PC-3 (cell line): Measurements from ENCODE around the gene UBE2L3. TPM values are rescaled to one million over a fixed set of nuclear protein-coding genes. Genes with fewer than 3 reads are reported as not detected.
"Not testable (repeated sequence)": the region's sequence is repeated elsewhere in the genome, so short reads cannot be mapped to it uniquely, and the experiment has no call there.

Source experiments
- ATAC-seq: fragments of 200-7000 bp; cut with Tn5 transposase; 2 replicates; pipeline ENCODE4 v1.9.1; 2020; ENCODE audit warnings: mild to moderate bottlenecking, moderate library complexity
- BruUV-seq: library from RNA; stranded (reverse); fragments of 400-500 nt; replicated peaks from 2 replicates; lab custom pipeline; 2021; lab: Mats Ljungman, UMichigan
- CTCF ChIA-PET: fragments of 300-600 bp; sonication (Branson Sonifier 250); formaldehyde crosslinking; loops from one replicate; lab custom pipeline; 2022; ENCODE audit warnings: antibody characterized with exemption; lab: Charles Lee
- POLR2A ChIA-PET: fragments of 300-600 bp; sonication (Branson Sonifier 250); formaldehyde crosslinking; loops from one replicate; lab custom pipeline; 2022; ENCODE audit warnings: antibody characterized with exemption; ENCODE audit not compliant: unreplicated experiment; lab: Charles Lee
- DNase-seq: peaks from one replicate; pipeline ENCODE4 v3.0.0-alpha.2; 2015
- H2AFZ ChIP-seq: fragments of 300-600 bp; sonication (generic); 2 replicates; pipeline ENCODE4 v1.6.0; 2016; ENCODE audit warnings: antibody characterized with exemption, low read length
- H3F3A ChIP-seq: fragments of 300-600 bp; sonication (generic); one replicate; pipeline ENCODE4 v1.6.0; 2017; ENCODE audit warnings: antibody characterized with exemption, low read length, control low read depth, mild to moderate bottlenecking; ENCODE audit not compliant: unreplicated experiment
- H3K27ac ChIP-seq: fragments of 300-600 bp; sonication (generic); 2 replicates; pipeline ENCODE4 v1.5.1; 2016; ENCODE audit warnings: mild to moderate bottlenecking, low read length
- H3K27me3 ChIP-seq: fragments of 300-600 bp; sonication (generic); 2 replicates; pipeline ENCODE4 v1.6.1; 2016; ENCODE audit warnings: low read length, mixed read lengths
- H3K36me3 ChIP-seq: fragments of 300-600 bp; sonication (generic); 2 replicates; pipeline ENCODE4 v1.6.1; 2016; ENCODE audit warnings: low read depth, mixed run types, low read length, mixed read lengths
- H3K4me1 ChIP-seq: fragments of 300-600 bp; sonication (generic); 2 replicates; pipeline ENCODE4 v1.5.1; 2016; ENCODE audit warnings: low read length; ENCODE audit not compliant: insufficient read depth
- H3K4me2 ChIP-seq: fragments of 300-600 bp; sonication (generic); 2 replicates; pipeline ENCODE4 v1.6.0; 2016; ENCODE audit warnings: low read length
- H3K4me3 ChIP-seq: fragments of 300-600 bp; sonication (generic); 2 replicates; pipeline ENCODE4 v1.5.1; 2016; ENCODE audit warnings: mild to moderate bottlenecking, low read length, mixed read lengths
- H3K79me2 ChIP-seq: fragments of 300-600 bp; sonication (generic); 2 replicates; pipeline ENCODE4 v1.6.1; 2017; ENCODE audit warnings: low read length, mixed read lengths
- H3K9ac ChIP-seq: fragments of 300-600 bp; sonication (generic); 2 replicates; pipeline ENCODE4 v1.6.0; 2016; ENCODE audit warnings: mild to moderate bottlenecking, low read length
- H3K9me2 ChIP-seq: fragments of 300-600 bp; sonication (generic); replicated peaks from 2 replicates; pipeline ENCODE4 v1.6.1; 2016; ENCODE audit warnings: mixed run types, low read length, mixed read lengths
- H3K9me3 ChIP-seq: fragments of 300-600 bp; sonication (generic); 2 replicates; pipeline ENCODE4 v1.6.1; 2016; ENCODE audit warnings: low read length, mixed read lengths
- H4K20me1 ChIP-seq: fragments of 300-600 bp; sonication (generic); 2 replicates; pipeline ENCODE4 v1.6.1; 2016; ENCODE audit warnings: low read length, mixed read lengths
- EZH2 ChIP-seq: fragments of 300-600 bp; sonication (generic); IDR thresholded peaks from one replicate; pipeline ENCODE4 v1.6.1; 2017; ENCODE audit warnings: antibody characterized with exemption, mild to moderate bottlenecking, low read length; ENCODE audit not compliant: unreplicated experiment
- EZH2phosphoT487 ChIP-seq: fragments of 300-600 bp; sonication (generic); IDR thresholded peaks from 2 replicates; pipeline ENCODE4 v1.6.1; 2018; ENCODE audit warnings: mild to moderate bottlenecking, antibody characterized with exemption, low read length, borderline replicate concordance
- intact Hi-C: fragments of 100-400 bp; cut with micrococcal nuclease; formaldehyde crosslinking; loops from 2 replicates; pipeline ENCODE4 v1.9.0; 2023
- total RNA-seq: library from RNA; depleted of rRNA; stranded (reverse); fragments of >200 nt; gene quantifications from 2 replicates; pipeline ENCODE4 v1.2.3, GENCODE V29; 2014
- TF ChIP-seq, protein P1 (sequence below): fragments of 300-600 bp; sonication (generic); conservative IDR thresholded peaks from 2 replicates; pipeline ENCODE4 v1.5.1; 2017; ENCODE audit warnings: antibody characterized with exemption, low read depth, mild to moderate bottlenecking, low read length

Gene UBE2L3
- total RNA-seq, 1 experiment from 2014 or later, result 72.0 TPM

DNA sequence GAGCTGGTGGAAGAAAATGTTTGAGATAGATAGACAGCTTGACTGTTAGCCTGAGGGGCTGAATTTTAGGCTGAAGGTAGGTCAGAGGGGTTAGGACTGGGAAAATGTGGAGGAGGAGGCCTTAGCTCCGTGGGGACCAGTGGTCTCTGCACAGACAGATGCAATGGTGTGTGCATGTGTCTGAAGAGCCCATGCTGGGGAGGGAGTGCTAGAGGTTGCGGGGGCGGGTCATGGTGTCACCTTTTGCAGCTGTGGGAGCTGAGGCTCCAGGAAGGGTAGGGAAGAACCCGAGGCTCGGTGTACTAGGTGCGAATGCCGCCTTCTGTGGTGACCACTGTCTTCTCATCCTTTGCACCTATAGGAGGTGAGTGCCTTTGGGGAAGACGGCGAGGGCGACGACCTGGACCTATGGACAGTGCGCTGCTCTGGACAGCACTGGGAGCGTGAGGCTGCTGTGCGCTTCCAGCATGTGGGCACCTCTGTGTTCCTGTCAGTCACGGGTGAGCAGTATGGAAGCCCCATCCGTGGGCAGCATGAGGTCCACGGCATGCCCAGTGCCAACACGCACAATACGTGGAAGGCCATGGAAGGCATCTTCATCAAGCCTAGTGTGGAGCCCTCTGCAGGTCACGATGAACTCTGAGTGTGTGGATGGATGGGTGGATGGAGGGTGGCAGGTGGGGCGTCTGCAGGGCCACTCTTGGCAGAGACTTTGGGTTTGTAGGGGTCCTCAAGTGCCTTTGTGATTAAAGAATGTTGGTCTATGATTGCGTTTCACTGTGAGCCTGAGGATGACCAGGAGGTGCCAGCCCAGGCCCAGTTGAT, 76.2 kb downstream of the UBE2L3 start:
- Histone ChIP-seq H3K4me3 (peak overlapping the region; percentile 88), H3K27ac (no peak overlapping the region), H3F3A (no peaks in the 10 kb centered on the region), H3K9me3 (no peaks in the 10 kb centered on the region), H4K20me1 (peaks cover 6% of the 10 kb centered on the region; the same call in 1 of the 2 replicates), H3K4me1 (peaks cover 15% of the 10 kb centered on the region), H3K36me3 (no peaks in the 10 kb centered on the region), H3K27me3 (no peaks in the 10 kb centered on the region), H2AFZ (no peak overlapping the region), H3K79me2 (peaks cover 19% of the 10 kb centered on the region), H3K9me2 (no peaks in the 10 kb centered on the region), H3K9ac (peak overlapping the region; percentile 97), H3K4me2 (peak overlapping the region; percentile 100)
- CTCF ChIA-PET, result no interaction called here
- no peak for DNase-seq
- ATAC-seq, result no peak
- intact Hi-C loops, result no loop called here
- POLR2A ChIA-PET, result interaction anchor here (0.5 kb wide), 1 partner anchor 64 kb away, joined by 10 read pairs; no protein-coding TSS in a partner anchor
- BruUV-seq, result TSS peak; percentile 32
- TF ChIP-seq EZH2phosphoT487 (no peak), EZH2 (no peak)
- TF ChIP-seq, protein P1, sequence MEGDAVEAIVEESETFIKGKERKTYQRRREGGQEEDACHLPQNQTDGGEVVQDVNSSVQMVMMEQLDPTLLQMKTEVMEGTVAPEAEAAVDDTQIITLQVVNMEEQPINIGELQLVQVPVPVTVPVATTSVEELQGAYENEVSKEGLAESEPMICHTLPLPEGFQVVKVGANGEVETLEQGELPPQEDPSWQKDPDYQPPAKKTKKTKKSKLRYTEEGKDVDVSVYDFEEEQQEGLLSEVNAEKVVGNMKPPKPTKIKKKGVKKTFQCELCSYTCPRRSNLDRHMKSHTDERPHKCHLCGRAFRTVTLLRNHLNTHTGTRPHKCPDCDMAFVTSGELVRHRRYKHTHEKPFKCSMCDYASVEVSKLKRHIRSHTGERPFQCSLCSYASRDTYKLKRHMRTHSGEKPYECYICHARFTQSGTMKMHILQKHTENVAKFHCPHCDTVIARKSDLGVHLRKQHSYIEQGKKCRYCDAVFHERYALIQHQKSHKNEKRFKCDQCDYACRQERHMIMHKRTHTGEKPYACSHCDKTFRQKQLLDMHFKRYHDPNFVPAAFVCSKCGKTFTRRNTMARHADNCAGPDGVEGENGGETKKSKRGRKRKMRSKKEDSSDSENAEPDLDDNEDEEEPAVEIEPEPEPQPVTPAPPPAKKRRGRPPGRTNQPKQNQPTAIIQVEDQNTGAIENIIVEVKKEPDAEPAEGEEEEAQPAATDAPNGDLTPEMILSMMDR, result peak; percentile 32; the same call in 1 of the 2 replicates

DNA sequence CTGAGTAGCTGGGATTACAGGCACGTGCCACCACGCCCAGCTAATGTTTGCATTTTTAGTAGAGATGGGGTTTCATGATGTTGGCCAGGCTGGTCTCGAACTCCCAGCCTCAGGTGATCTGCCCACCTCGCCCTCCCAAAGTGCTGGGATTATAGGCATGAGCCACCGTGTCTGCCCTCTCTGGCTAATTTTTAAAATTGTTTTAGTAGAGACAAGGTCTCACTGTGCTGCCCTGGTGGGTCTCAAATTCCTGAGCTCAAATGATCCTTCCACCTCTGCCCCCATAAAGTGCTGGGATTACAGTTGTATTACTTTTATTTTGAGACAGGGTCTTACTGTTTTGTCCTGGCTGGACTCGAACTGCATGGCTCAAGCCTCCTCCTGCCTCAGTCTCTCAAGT, 78.0 kb downstream of the UBE2L3 start:
- H3K4me2 ChIP-seq, H3F3A ChIP-seq, H3K9me2 ChIP-seq, POLR2A ChIA-PET, H3K27ac ChIP-seq, DNase-seq, H3K27me3 ChIP-seq, H3K9ac ChIP-seq, intact Hi-C loops, H3K4me3 ChIP-seq, CTCF ChIA-PET, BruUV-seq, ATAC-seq, H3K9me3 ChIP-seq, H4K20me1 ChIP-seq, H3K36me3 ChIP-seq, H2AFZ ChIP-seq: not testable (repeated sequence)
- Histone ChIP-seq H3K4me1 (peaks cover 15% of the 10 kb centered on the region), H3K79me2 (peaks cover 19% of the 10 kb centered on the region)

DNA sequence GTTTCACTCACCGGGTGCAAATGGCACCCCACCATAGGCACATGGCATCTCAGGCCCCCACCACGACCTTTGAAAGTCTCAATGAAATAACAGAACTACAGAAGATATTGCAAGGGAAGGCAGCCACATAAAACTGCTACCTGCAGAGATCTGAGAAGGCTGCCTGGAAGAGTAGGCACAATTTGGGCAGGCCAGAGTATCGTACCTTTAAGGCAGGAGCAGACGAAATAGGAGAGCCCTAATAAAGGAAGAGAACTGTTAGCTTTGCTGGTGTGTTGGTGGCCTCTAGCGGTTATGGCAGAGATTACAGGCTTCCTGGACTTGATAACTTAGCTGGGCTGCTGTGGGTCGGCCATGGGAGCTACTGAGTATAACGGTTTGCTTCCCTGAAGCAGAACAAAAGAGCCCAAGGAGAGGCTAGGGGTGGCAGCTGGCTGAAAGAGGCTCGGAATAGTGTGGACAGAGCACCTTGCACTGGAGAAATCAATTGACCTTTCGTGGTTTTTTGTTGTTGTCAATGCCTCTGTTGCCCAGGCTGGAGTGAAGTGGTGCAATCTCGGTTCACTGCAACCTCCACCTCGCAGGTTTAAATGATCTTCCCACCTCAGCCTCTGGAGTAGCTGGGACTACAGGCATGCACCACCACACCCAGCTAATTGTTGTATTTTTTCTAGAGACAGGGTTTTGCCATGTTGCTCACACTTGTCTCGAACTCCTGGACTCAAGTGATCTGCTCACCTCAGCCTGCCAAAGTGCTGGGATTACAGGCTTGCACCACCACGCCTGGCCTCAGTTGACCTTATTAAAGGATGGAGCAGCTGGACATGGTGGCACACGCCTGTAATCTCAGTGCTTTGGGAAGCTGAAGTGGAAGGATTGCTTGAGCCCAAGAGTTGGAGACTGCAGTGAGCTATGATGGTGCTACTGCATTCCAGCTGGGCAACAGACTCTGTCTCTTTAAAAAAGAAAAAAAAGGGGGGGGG, 79.4 kb downstream of the UBE2L3 start:
- Histone ChIP-seq H3K27me3 (no peaks in the 10 kb centered on the region), H3K27ac (no peak overlapping the region), H3K9me2 (no peaks in the 10 kb centered on the region), H3K4me3 (no peak overlapping the region), H2AFZ (no peak overlapping the region), H3K4me2 (no peak overlapping the region), H3K9me3 (no peaks in the 10 kb centered on the region), H3K9ac (no peak overlapping the region), H3K4me1 (peaks cover 5% of the 10 kb centered on the region), H3K79me2 (peaks cover 19% of the 10 kb centered on the region), H3F3A (no peaks in the 10 kb centered on the region), H4K20me1 (peaks cover 6% of the 10 kb centered on the region; the same call in 1 of the 2 replicates), H3K36me3 (no peaks in the 10 kb centered on the region)
- CTCF ChIA-PET, result interaction anchor here (0.5 to 0.6 kb wide), 2 partner anchors 18 to 657 kb away, joined by 4 to 6 read pairs; no protein-coding TSS in a partner anchor
- ATAC-seq, result peak; percentile 7; the same call in 1 of the 2 replicates
- TF ChIP-seq, protein P1, result peak; percentile 80
- no peak for TF ChIP-seq EZH2
- intact Hi-C loops, result no loop called here
- DNase-seq, result peak; percentile 79
- no TSS peak for BruUV-seq
- POLR2A ChIA-PET, result interaction anchor here (0.6 kb wide), 1 partner anchor 1023 kb away, joined by 5 read pairs; no protein-coding TSS in a partner anchor
